Testis (tissue), 2 donors: Measurements from ENCODE around the gene RAB11FIP5.

Experiments used
- POLR2A ChIP-seq: fragments of 450-650 bp; IDR thresholded peaks from one replicate; pipeline ENCODE4 v1.6.1; 2017; ENCODE audit warnings: antibody characterized with exemption, mild to moderate bottlenecking, moderate library complexity
- TF ChIP-seq, protein P1 (sequence below), 3 experiments: fragments of 450-650 bp in 2 of 3; fragments of 200-600 bp in 1 of 3; sonication (generic) in 1 of 3; IDR thresholded peaks; one replicate each; pipeline ENCODE4 v1.5.1; 2016 to 2019; ENCODE audit warnings: antibody characterized with exemption in 3 of 3, mild to moderate bottlenecking in 2 of 3, moderate library complexity in 1 of 3

DNA sequence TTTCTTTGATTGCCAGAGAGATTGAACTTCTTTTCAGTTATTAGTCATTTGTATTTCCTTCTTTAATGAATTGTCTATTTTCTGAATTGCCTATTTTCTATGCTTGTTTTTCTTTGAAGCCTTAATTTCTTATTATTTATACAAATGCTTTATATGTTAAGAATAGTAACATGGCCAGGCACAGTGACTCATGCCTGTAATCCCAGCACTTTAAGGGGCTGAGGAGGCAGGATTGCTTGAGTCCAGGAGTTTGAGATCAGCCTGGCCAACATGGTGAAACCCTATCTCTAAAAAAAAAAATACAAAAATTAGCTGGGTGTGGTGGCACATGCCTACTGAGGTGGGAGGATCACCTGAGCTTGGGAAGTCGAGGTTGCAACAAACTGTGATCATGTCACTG, 4.7 kb upstream of the RAB11FIP5 start:
- TF ChIP-seq, protein P1, sequence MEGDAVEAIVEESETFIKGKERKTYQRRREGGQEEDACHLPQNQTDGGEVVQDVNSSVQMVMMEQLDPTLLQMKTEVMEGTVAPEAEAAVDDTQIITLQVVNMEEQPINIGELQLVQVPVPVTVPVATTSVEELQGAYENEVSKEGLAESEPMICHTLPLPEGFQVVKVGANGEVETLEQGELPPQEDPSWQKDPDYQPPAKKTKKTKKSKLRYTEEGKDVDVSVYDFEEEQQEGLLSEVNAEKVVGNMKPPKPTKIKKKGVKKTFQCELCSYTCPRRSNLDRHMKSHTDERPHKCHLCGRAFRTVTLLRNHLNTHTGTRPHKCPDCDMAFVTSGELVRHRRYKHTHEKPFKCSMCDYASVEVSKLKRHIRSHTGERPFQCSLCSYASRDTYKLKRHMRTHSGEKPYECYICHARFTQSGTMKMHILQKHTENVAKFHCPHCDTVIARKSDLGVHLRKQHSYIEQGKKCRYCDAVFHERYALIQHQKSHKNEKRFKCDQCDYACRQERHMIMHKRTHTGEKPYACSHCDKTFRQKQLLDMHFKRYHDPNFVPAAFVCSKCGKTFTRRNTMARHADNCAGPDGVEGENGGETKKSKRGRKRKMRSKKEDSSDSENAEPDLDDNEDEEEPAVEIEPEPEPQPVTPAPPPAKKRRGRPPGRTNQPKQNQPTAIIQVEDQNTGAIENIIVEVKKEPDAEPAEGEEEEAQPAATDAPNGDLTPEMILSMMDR (IDR thresholded peaks at IDR 0.05): no peak
- TF ChIP-seq POLR2A: no peak
